ENCODE measurements around the gene CLSTN3.

CLSTN3 gene

GRCh38 chr12:7137908-7138307, 7.7 kb downstream of the CLSTN3 start:
- no peaks in the 10 kb centered on the region for H3K9me3 Mint-ChIP-seq
- H3K27me3 Mint-ChIP-seq (ENCODE audit: low read depth, poor library complexity), result peaks cover 3% of the 10 kb centered on the region
- H3K4me3 Mint-ChIP-seq, result no peak overlapping the region
- peaks cover 90% of the 10 kb centered on the region for H3K36me3 Mint-ChIP-seq (ENCODE audit: low read depth)
- no peak for DNase-seq
- no peak for TF ChIP-seq CTCF (IDR thresholded peaks at IDR 0.05)
- H3K4me1 Mint-ChIP-seq, result peaks cover 5% of the 10 kb centered on the region
- no peak overlapping the region for H3K27ac Mint-ChIP-seq

- H3K27me3 Mint-ChIP-seq (ENCODE audit: low read depth, poor library complexity), result peaks cover 3% of the 10 kb centered on the region
- no peak overlapping the region for H3K27ac Mint-ChIP-seq
- DNase-seq, result no peak
- H3K9me3 Mint-ChIP-seq, result no peaks in the 10 kb centered on the region
- peaks cover 86% of the 10 kb centered on the region for H3K36me3 Mint-ChIP-seq (ENCODE audit: low read depth)
- TF ChIP-seq CTCF (IDR thresholded peaks at IDR 0.05), result no peak
- no peaks in the 10 kb centered on the region for H3K4me1 Mint-ChIP-seq
- H3K4me3 Mint-ChIP-seq, result no peak overlapping the region
Measured at GRCh38 chr12:7139200-7139599, 9.0 kb downstream of the CLSTN3 start.

GRCh38 chr12:7141351-7142005, 11.3 kb downstream of the CLSTN3 start:
- no peak overlapping the region for H3K4me3 Mint-ChIP-seq
- H3K27ac Mint-ChIP-seq, result no peak overlapping the region
- peaks cover 3% of the 10 kb centered on the region for H3K27me3 Mint-ChIP-seq (ENCODE audit: low read depth, poor library complexity)
- no peaks in the 10 kb centered on the region for H3K4me1 Mint-ChIP-seq
- H3K36me3 Mint-ChIP-seq (ENCODE audit: low read depth), result peaks cover 71% of the 10 kb centered on the region
- no peaks in the 10 kb centered on the region for H3K9me3 Mint-ChIP-seq
- no peak for TF ChIP-seq CTCF (IDR thresholded peaks at IDR 0.05)
- no peak for DNase-seq

- H3K4me3 Mint-ChIP-seq, result no peak overlapping the region
- H3K9me3 Mint-ChIP-seq, result no peaks in the 10 kb centered on the region
- no peaks in the 10 kb centered on the region for H3K4me1 Mint-ChIP-seq
- peak; percentile 61 for TF ChIP-seq CTCF (IDR thresholded peaks at IDR 0.05)
- H3K27ac Mint-ChIP-seq, result no peak overlapping the region
- peak; percentile 65 for DNase-seq
- H3K27me3 Mint-ChIP-seq (ENCODE audit: low read depth, poor library complexity), result peaks cover 3% of the 10 kb centered on the region
- peaks cover 72% of the 10 kb centered on the region for H3K36me3 Mint-ChIP-seq (ENCODE audit: low read depth)
Measured at GRCh38 chr12:7142056-7142644, 12.0 kb downstream of the CLSTN3 start.

GRCh38 chr12:7142809-7143465, 12.8 kb downstream of the CLSTN3 start:
- no peak overlapping the region for H3K4me3 Mint-ChIP-seq
- TF ChIP-seq CTCF (IDR thresholded peaks at IDR 0.05), result no peak
- H3K9me3 Mint-ChIP-seq, result no peaks in the 10 kb centered on the region
- no peaks in the 10 kb centered on the region for H3K4me1 Mint-ChIP-seq
- peaks cover 68% of the 10 kb centered on the region for H3K36me3 Mint-ChIP-seq (ENCODE audit: low read depth)
- H3K27ac Mint-ChIP-seq, result no peak overlapping the region
- H3K27me3 Mint-ChIP-seq (ENCODE audit: low read depth, poor library complexity), result peaks cover 3% of the 10 kb centered on the region
- DNase-seq, result no peak
